ENCODE measurements around the gene HERC2. TPM values are rescaled to one million over a fixed set of nuclear protein-coding genes. Genes with fewer than 3 reads are reported as not detected.

The HERC2 gene
- total RNA-seq, 4 donors from 2014 or later: 74.1 to 106 (median 88.7) TPM

DNA sequence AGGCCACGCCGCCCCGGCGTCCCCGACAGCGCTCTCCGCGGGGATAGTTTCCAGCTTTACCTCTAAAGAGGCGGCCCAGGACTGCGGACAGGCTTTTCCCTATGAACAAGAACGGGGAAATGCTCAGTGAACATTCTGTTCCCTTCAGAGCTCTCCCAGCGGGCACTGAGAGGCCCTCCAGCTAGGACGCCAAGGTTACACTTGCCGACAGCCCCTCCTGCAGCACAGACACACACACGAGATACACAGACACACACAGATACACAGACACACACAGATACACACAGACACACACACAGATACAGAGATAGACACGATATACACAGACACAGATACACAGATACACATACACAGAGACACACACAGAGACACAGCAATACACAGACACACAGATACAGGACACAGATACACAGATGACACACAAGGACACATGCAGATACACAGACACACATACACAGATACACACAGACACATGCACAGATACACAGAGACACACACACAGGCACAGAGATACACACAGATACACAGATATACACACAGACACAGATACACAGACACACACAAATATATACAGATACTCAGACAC is 222.3 kb downstream of the HERC2 start:
- no peak for DNase-seq (ENCODE audit: low spot score in 2 of 2)
- peak overlapping the region in 2 of 4 donors; percentile 23 to 44 for H3K4me3 ChIP-seq
- 26 to 27% methylated on average over 6 to 10 of the region's 16 CpGs for WGBS, 2 donors
- H3K27me3 ChIP-seq: peaks cover 0 to 65% of the 10 kb centered on the region in 2 donors
- TF ChIP-seq, protein P1, sequence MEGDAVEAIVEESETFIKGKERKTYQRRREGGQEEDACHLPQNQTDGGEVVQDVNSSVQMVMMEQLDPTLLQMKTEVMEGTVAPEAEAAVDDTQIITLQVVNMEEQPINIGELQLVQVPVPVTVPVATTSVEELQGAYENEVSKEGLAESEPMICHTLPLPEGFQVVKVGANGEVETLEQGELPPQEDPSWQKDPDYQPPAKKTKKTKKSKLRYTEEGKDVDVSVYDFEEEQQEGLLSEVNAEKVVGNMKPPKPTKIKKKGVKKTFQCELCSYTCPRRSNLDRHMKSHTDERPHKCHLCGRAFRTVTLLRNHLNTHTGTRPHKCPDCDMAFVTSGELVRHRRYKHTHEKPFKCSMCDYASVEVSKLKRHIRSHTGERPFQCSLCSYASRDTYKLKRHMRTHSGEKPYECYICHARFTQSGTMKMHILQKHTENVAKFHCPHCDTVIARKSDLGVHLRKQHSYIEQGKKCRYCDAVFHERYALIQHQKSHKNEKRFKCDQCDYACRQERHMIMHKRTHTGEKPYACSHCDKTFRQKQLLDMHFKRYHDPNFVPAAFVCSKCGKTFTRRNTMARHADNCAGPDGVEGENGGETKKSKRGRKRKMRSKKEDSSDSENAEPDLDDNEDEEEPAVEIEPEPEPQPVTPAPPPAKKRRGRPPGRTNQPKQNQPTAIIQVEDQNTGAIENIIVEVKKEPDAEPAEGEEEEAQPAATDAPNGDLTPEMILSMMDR (IDR thresholded peaks at IDR 0.05): no peak
- no peaks in the 10 kb centered on the region for H3K36me3 ChIP-seq
- no peaks in the 10 kb centered on the region for H3K9me3 ChIP-seq
- H3K27ac ChIP-seq: peak overlapping the region in 1 of 4 donors; percentile 60
- H3K4me1 ChIP-seq: peaks cover 0 to 50% (median 26%) of the 10 kb centered on the region in 4 donors

DNA sequence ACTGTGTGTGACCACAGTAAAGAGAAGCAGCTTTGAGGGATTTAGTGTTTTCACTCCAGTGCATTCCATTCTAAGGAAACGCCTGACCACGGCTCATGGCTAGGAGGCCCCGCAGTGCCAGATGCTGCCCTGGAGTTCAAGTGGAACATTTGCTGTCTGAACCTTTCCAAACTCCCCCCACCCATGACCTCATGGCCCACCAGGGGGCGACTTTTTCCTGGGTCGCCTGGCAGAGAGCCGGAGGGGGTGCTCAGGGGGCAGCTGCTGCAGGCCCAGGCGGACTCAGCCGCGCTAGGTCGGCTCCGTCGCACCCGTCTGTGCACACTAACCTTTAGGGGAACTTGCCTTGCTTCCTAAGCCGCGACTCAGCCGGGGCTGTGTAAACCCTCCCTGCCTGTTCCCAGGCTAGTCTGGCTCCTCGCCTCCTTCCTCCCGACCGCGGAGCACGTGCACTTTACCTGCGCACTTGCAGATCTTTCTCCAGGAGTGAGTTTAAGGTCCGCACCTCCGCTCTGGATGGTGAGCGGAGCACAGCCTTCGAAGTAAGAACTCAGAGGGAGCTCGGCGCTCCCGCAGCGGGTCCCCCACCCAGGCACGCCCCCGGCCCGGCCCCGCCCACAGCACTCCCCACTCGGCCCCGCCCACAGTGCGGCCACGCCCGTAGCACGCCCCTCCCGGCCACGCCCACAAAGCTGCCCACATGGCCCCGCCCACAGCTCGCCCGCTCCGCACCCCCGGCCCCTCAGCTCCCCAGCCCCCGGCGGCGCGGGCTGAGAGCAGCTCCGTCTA is 223.0 kb downstream of the HERC2 start, which contains the start of gene OCA2:
Gene OCA2 (minus strand): TSS at position 550 of the 789 bp plus-strand sequence. CDS start 17,441 bp downstream, outside the sequence.
- H3K4me1 ChIP-seq: peaks cover 0 to 57% (median 29%) of the 10 kb centered on the region in 4 donors
- DNase-seq (ENCODE audit: low spot score in 2 of 2): no peak
- TF ChIP-seq, protein P1 (IDR thresholded peaks at IDR 0.05): peak in 1 of 5 experiments; percentile 8
- no peak for TF ChIP-seq EP300 (IDR thresholded peaks at IDR 0.05)
- no peaks in the 10 kb centered on the region for H3K36me3 ChIP-seq
- WGBS, 2 donors: 12 to 13% methylated on average over 24 to 26 of the region's 52 CpGs
- H3K4me3 ChIP-seq: peak within 1 kb of the TSS in 2 of 4 donors; percentile 23 to 44
- H3K27ac ChIP-seq: peak within 1 kb of the TSS in 1 of 4 donors; percentile 60
- no peaks in the 10 kb centered on the region for H3K9me3 ChIP-seq
- H3K27me3 ChIP-seq: peaks cover 0 to 72% of the 10 kb centered on the region in 2 donors

DNA sequence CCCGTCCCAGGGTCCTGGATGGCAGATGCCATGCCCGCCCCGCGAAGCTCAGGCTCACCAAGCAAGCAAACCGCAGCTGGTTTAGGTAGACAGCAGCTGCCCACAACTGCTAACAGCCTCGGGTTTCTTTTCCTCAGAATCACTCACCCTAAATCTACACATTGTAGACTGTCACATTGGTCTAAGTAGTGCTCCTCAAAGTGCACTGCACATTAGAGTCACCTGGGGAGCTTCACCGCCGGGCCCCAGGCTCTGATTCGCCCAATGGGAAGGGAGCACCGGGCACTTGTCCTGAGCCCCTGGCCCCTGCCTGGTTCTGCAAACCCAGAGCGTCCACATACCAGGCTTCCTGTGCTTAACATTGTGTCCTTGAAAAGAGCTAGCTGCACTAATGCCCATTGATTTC is 223.6 kb downstream of the HERC2 start:
- Histone ChIP-seq H3K4me1 (peaks cover 0 to 57% (median 29%) of the 10 kb centered on the region in 4 donors), H3K9me3 (no peaks in the 10 kb centered on the region), H3K27ac (no peak overlapping the region), H3K4me3 (no peak overlapping the region), H3K36me3 (no peaks in the 10 kb centered on the region), H3K27me3 (peaks cover 0 to 78% of the 10 kb centered on the region in 2 donors)
- no peak for DNase-seq (ENCODE audit: low spot score in 2 of 2)
- 60 to 62% methylated on average over 11 of the region's 11 CpGs for WGBS, 2 donors
- no peak for TF ChIP-seq POLR2A (IDR thresholded peaks at IDR 0.05)
- TF ChIP-seq, protein P1 (IDR thresholded peaks at IDR 0.05): no peak
- no peak for TF ChIP-seq EP300 (IDR thresholded peaks at IDR 0.05)

DNA sequence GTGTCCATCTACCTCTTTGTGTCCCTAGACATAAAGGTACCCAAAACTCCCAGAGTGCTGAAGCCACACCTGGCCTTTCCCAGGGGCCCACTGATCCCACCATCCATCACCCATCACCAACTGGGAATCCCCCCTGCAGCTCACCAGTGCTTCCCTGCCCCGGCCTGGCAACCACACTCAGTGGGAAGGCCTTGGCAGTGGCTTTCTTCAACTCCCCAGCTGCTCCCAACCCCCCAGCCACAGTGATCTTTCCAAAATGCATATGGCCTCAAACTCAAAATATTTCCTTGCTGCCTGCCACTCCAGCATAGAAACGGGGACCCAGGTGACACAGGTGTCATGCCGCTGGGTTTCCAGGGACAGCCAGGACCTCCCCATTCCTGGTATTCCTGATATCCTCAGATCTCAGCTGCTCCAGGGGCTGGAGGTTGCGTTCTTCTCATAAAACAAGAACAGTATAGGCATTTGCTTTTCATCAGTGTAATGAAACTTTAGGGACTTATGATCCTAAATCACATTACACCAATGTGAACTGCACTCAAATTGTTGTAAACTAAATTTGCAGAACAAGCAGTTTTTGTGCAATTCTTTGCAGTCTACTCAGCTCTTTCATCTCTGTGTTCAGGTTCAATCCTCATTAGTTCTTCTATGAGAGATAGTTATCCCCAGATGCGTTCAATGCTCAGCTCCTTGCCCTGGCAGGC is 224.2 kb downstream of the HERC2 start:
- H3K27ac ChIP-seq: no peak overlapping the region
- WGBS, 2 donors: 86 to 90% methylated on average over 5 of the region's 5 CpGs
- H3K36me3 ChIP-seq: no peaks in the 10 kb centered on the region
- DNase-seq (ENCODE audit: low spot score in 2 of 2): no peak
- no peak overlapping the region for H3K4me3 ChIP-seq
- H3K4me1 ChIP-seq: peaks cover 0 to 57% (median 29%) of the 10 kb centered on the region in 4 donors
- H3K27me3 ChIP-seq: peaks cover 0 to 83% of the 10 kb centered on the region in 2 donors
- no peaks in the 10 kb centered on the region for H3K9me3 ChIP-seq
- TF ChIP-seq, protein P1 (IDR thresholded peaks at IDR 0.05): no peak
- TF ChIP-seq POLR2A (IDR thresholded peaks at IDR 0.05) (no peak), EP300 (IDR thresholded peaks at IDR 0.05) (no peak)

Measured in tibial nerve (tissue), 4 donors.